Measurements from ENCODE around the gene ONECUT3.
"Not testable (repeated sequence)": the region's sequence is repeated elsewhere in the genome, so short reads cannot be mapped to it uniquely, and the experiment has no call there.

The ONECUT3 gene

GRCh38 chr19:1752757-1753728, at the start of gene ONECUT3:
TSS of gene ONECUT3 (plus strand) at chr19:1753506. CDS start at chr19:1753663, 157 bp downstream.
- DNase-seq, result no peak

GRCh38 chr19:1704339-1704738, 49.0 kb upstream of the ONECUT3 start:
- no peak for DNase-seq

GRCh38 chr19:1705367-1705766, 47.9 kb upstream of the ONECUT3 start:
- no peak for DNase-seq

- not testable (repeated sequence) for DNase-seq
These were observed 46.7 kb upstream of the ONECUT3 start for GRCh38 chr19:1706646-1707045.

GRCh38 chr19:1707240-1707639, 46.1 kb upstream of the ONECUT3 start:
- no peak for DNase-seq

GRCh38 chr19:1713170-1713569, 40.1 kb upstream of the ONECUT3 start:
- no peak for DNase-seq

GRCh38 chr19:1715540-1715939, 37.8 kb upstream of the ONECUT3 start:
- DNase-seq, result no peak

- DNase-seq, result no peak
These were observed 35.9 kb upstream of the ONECUT3 start for GRCh38 chr19:1717200-1717969.

GRCh38 chr19:1717970-1718264, 35.4 kb upstream of the ONECUT3 start:
- DNase-seq, result no peak

GRCh38 chr19:1718420-1719291, 34.6 kb upstream of the ONECUT3 start:
- no peak for DNase-seq

GRCh38 chr19:1719519-1719918, 33.8 kb upstream of the ONECUT3 start:
- DNase-seq, result no peak

GRCh38 chr19:1720237-1720636, 33.1 kb upstream of the ONECUT3 start:
- no peak for DNase-seq

- DNase-seq, result peak; percentile 65
These were observed 27.9 kb upstream of the ONECUT3 start for GRCh38 chr19:1725100-1726064.

GRCh38 chr19:1728816-1729567, 24.3 kb upstream of the ONECUT3 start:
- DNase-seq, result no peak

- DNase-seq, result no peak
These were observed 23.8 kb upstream of the ONECUT3 start for GRCh38 chr19:1729568-1729925.

- DNase-seq, result no peak
These were observed 23.1 kb upstream of the ONECUT3 start for GRCh38 chr19:1730157-1730556.

- DNase-seq, result no peak
These were observed 18.9 kb upstream of the ONECUT3 start for GRCh38 chr19:1734321-1734966.

- no peak for DNase-seq
These were observed 17.0 kb upstream of the ONECUT3 start for GRCh38 chr19:1736280-1736679.

- DNase-seq, result no peak
These were observed 16.4 kb upstream of the ONECUT3 start for GRCh38 chr19:1736927-1737326.

- DNase-seq, result no peak
These were observed 13.2 kb upstream of the ONECUT3 start for GRCh38 chr19:1739960-1740629.
